GM21529 (cell line): Measurements from ENCODE around the gene CERS6.

Experiments
- ATAC-seq: cut with Tn5 transposase; IDR thresholded peaks from one replicate; pipeline ENCODE4 v1.9.1; 2021; ENCODE audit not compliant: unreplicated experiment

The CERS6 gene

GRCh38 chr2:168819050-168819715 is 363.1 kb downstream of the CERS6 start:
- no peak for ATAC-seq

- ATAC-seq, result no peak
Observed at GRCh38 chr2:168819829-168820489, 363.9 kb downstream of the CERS6 start.

- ATAC-seq, result no peak
Observed at GRCh38 chr2:168821577-168821976, 365.5 kb downstream of the CERS6 start.

- ATAC-seq, result no peak
Observed at GRCh38 chr2:168821992-168822391, 365.9 kb downstream of the CERS6 start.
